ENCODE results near the gene NCOR2.

NCOR2 gene

DNA sequence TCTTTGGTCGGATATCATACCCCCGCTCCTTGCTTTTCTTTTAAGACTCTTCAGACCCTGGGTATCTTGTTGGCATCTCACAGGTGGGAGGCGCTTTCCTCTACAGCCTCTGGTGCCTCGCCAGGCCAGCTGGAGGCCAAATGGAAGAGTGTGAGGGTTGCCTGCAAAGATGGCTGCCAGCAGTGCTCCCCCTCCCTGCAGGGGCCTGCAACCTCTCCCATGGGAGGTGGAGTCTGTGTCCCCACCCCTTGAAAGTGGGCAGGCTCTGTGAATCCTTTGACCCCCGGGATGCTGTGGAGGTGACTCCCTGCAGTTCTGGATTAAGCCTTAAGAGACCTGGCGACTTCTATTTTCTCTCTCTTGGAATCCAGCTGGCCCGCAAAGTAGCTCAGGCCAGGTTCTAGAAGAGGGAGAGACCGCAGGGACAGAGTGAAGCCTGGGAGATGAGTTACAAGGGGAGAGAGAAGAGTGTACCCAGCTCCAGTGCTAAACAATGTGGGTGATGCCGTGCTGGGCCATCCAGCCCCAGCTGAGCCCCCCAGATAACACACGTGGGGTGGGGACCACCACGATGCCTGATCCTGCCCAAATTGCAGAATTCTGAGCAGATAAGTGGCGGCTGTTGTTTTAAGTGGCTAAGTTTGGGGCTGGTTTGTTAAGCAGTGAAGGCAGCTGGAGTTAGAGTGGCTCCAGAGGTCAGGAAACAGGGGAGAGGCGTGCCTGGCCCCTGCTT is 37.9 kb upstream of the NCOR2 start:
- H3K27ac ChIP-seq: peak overlapping the region in 1 of 11 experiments; percentile 23; a peak in 1 of 22 replicates
- no peaks in the 10 kb centered on the region for H3K36me3 ChIP-seq
- H4K20me1 ChIP-seq: peaks cover 0 to 10% (median 0%) of the 10 kb centered on the region in 11 experiments; a peak in 5 of 22 replicates
- H3K27me3 ChIP-seq: peaks cover 0 to 13% (median 0%) of the 10 kb centered on the region in 11 experiments; a peak in 5 of 22 replicates
- H3K9ac ChIP-seq: peak overlapping the region in 4 of 11 experiments; percentile 3 to 39 (median 29); a peak in 5 of 22 replicates
- H3K4me2 ChIP-seq: peak overlapping the region in 10 of 11 experiments; percentile 3 to 71 (median 55); a peak in 19 of 22 replicates
- H3K4me1 ChIP-seq: peaks cover 45 to 70% (median 63%) of the 10 kb centered on the region in 10 experiments
- no peak overlapping the region for H3K4me3 ChIP-seq
- no peaks in the 10 kb centered on the region for H3K9me3 ChIP-seq (replicated peaks in 1 of 11)
- no peak for TF ChIP-seq Cebpa-rat (IDR thresholded peaks at IDR 0.05)

DNA sequence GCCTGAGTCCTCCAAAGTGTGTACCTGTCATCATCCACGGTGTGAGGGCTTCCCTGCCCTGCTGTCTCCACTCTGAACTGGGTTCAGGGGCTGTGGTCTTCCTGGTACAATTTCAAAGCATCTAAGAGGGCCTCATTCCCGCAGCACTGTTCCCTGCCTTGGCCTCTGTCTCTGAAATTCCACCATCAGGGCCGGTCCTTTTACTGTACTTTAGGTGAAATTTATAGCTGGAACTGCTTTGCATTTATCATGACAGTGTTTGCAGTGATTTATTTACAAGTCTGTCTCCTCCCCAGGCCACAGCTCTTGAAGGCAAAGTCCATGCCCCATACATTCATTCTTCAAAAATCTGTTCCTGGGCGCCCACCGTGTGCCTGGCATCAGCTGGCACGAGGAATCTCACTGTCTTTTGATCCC is 36.9 kb upstream of the NCOR2 start:
- peak overlapping the region in 1 of 11 experiments; percentile 18; a peak in 1 of 22 replicates for H3K9ac ChIP-seq
- H3K27me3 ChIP-seq: peaks cover 0 to 3% (median 0%) of the 10 kb centered on the region in 11 experiments; a peak in 1 of 22 replicates
- no peak for TF ChIP-seq Cebpa-rat (IDR thresholded peaks at IDR 0.05)
- no peak overlapping the region for H3K27ac ChIP-seq
- H3K36me3 ChIP-seq: no peaks in the 10 kb centered on the region
- H3K9me3 ChIP-seq (replicated peaks in 1 of 11): peaks cover 0 to 9% (median 8%) of the 10 kb centered on the region in 11 experiments; a peak in 13 of 22 replicates
- no peak overlapping the region; a peak in 2 of 22 replicates for H3K4me2 ChIP-seq
- peaks cover 35 to 60% (median 53%) of the 10 kb centered on the region in 10 experiments for H3K4me1 ChIP-seq
- H3K4me3 ChIP-seq: no peak overlapping the region
- peaks cover 0 to 8% (median 0%) of the 10 kb centered on the region in 11 experiments; a peak in 5 of 22 replicates for H4K20me1 ChIP-seq

DNA sequence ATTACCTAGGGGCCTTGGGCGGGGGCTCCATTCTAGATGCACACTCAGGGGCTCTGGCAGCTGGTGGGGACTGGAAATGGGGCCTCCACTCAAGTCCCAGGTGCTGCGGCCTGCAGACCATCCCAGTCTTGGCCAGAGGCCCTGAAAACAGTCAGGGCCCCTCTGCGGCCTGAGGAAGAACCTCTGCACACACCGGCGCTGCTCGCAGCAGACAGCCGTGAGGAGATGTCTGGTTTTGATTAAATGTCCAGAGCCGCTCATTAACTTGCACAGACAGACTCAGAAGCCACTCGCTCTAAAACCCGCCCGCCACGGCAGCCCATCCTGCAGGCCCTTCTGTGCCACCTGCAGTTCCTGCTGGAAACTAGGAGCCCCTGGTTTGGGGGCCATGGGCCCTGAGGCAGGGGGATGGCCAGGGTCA is 36.4 kb upstream of the NCOR2 start:
- H3K4me1 ChIP-seq: peaks cover 30 to 55% (median 49%) of the 10 kb centered on the region in 10 experiments
- peaks cover 0 to 14% (median 9%) of the 10 kb centered on the region in 11 experiments; a peak in 14 of 22 replicates for H3K9me3 ChIP-seq (replicated peaks in 1 of 11)
- H3K9ac ChIP-seq: peak overlapping the region in 1 of 11 experiments; percentile 18; a peak in 1 of 22 replicates
- peaks cover 0 to 4% (median 0%) of the 10 kb centered on the region in 11 experiments; a peak in 3 of 22 replicates for H4K20me1 ChIP-seq
- no peaks in the 10 kb centered on the region for H3K27me3 ChIP-seq
- no peak overlapping the region for H3K4me3 ChIP-seq
- no peak overlapping the region for H3K27ac ChIP-seq
- H3K4me2 ChIP-seq: peak overlapping the region; percentile 5 to 75 (median 53); a peak in 16 of 22 replicates
- TF ChIP-seq Cebpa-rat (IDR thresholded peaks at IDR 0.05): no peak
- no peaks in the 10 kb centered on the region for H3K36me3 ChIP-seq

DNA sequence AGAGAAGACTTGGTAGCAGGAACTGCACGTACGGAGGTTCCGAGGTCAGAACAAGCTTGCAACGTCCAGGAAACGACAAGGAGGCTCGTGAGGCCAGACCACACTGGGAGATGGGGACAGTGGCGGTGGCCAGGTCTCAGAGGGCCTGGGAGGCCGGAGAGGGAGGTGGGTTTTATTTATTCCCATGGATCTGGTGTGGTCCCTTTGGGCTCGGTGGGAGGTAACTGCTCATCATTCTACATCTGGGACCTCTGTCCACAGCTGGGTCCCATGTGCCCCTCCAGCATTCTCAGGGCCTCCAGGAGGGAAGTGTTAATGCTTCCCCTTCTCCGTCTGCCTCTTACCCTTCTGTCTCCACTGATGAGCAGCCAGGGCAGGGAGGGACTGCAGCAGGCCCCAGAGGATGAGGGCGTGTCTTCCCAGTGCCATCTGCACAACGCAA is 35.7 kb upstream of the NCOR2 start:
- no peak for TF ChIP-seq Cebpa-rat (IDR thresholded peaks at IDR 0.05)
- Histone ChIP-seq H4K20me1 (no peaks in the 10 kb centered on the region; a peak in 1 of 22 replicates), H3K27me3 (no peaks in the 10 kb centered on the region), H3K4me2 (peak overlapping the region; percentile 5 to 75 (median 53); a peak in 21 of 22 replicates), H3K4me1 (peaks cover 23 to 48% (median 41%) of the 10 kb centered on the region in 10 experiments), H3K9ac (no peak overlapping the region; a peak in 1 of 22 replicates), H3K27ac (no peak overlapping the region), H3K36me3 (no peaks in the 10 kb centered on the region), H3K4me3 (no peak overlapping the region), H3K9me3 (replicated peaks in 1 of 11) (peaks cover 0 to 16% (median 9%) of the 10 kb centered on the region in 11 experiments; a peak in 15 of 22 replicates)

DNA sequence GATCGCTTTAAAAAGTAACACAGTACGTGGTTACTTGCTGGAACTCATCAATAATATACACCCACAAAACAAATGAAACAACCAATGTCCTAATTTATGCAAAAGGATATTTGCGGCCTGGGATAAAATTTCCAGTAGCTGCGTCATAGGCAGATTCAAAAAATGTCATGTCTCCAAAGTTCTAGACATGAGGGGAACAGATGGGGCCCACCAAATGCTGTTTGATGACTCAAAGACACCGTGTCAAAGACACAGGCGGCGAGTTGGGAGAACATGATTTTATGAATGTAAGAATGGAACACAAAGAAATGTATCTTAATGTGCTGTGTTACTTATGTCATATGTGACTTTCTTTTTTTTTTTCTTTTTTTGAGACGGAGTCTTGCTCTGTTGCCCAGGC is 34.3 kb upstream of the NCOR2 start:
- Histone ChIP-seq H4K20me1 (no peaks in the 10 kb centered on the region; a peak in 1 of 22 replicates), H3K27me3 (no peaks in the 10 kb centered on the region), H3K4me2 (no peak overlapping the region), H3K4me1 (peaks cover 21 to 37% (median 33%) of the 10 kb centered on the region in 10 experiments), H3K9me3 (replicated peaks in 1 of 11) (peaks cover 0 to 16% (median 9%) of the 10 kb centered on the region in 11 experiments; a peak in 15 of 22 replicates), H3K36me3 (no peaks in the 10 kb centered on the region), H3K9ac (no peak overlapping the region), H3K4me3 (no peak overlapping the region), H3K27ac (no peak overlapping the region)
- no peak for TF ChIP-seq Cebpa-rat (IDR thresholded peaks at IDR 0.05)

DNA sequence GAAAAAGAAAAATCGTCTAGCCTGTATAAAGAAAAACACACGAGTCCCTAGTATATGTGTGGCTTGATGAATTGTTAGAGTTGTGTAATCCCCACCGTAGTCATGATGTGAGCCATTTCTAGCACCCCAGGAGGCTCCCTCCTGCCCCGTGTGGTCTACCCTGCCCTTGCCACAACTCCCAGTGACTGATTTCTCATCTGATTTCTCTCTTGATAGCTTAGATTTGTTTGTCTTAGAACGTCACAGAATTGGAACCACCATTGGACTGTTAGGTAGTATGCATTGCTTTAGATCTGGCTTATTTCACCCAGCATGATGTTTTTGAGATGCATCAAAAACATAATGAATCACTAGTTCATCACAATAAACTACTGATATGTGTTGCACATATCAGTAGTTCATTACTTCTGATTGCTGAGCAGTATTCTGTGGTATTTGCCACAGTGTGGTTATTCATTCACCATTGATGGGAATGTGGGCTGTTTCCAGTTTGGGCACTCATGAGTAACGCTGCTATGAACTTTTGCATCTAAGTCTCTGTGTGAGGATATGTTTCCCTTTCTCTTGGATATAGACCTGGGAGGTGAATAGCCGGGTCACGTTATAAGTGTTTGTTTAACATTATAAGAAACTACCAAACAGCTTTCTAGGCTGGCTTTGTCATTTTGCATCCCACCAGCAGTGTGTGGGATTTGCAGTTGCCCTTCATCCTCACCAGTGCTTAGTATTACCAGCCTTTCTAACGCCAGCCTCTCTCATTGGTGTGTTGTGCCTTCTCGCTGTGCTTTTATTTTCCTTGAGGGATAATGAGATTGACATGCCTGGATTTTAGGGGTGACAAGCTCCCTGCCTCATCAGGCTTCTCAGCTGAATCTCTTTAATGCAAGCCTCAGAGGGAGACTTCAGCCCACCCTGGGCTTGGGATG is 31.9 kb upstream of the NCOR2 start:
- H4K20me1 ChIP-seq: no peaks in the 10 kb centered on the region
- peaks cover 14 to 26% (median 22%) of the 10 kb centered on the region in 10 experiments for H3K4me1 ChIP-seq
- H3K4me3 ChIP-seq: no peak overlapping the region
- H3K36me3 ChIP-seq: no peaks in the 10 kb centered on the region
- H3K9me3 ChIP-seq (replicated peaks in 1 of 11): peaks cover 0 to 16% (median 9%) of the 10 kb centered on the region in 11 experiments; a peak in 15 of 22 replicates
- peaks cover 0 to 6% (median under 1%) of the 10 kb centered on the region in 11 experiments; a peak in 5 of 22 replicates for H3K27me3 ChIP-seq
- H3K27ac ChIP-seq: no peak overlapping the region
- H3K4me2 ChIP-seq: no peak overlapping the region
- peak in 1 of 11 experiments; percentile 29; a peak in 1 of 22 replicates for TF ChIP-seq Cebpa-rat (IDR thresholded peaks at IDR 0.05)
- H3K9ac ChIP-seq: no peak overlapping the region

DNA sequence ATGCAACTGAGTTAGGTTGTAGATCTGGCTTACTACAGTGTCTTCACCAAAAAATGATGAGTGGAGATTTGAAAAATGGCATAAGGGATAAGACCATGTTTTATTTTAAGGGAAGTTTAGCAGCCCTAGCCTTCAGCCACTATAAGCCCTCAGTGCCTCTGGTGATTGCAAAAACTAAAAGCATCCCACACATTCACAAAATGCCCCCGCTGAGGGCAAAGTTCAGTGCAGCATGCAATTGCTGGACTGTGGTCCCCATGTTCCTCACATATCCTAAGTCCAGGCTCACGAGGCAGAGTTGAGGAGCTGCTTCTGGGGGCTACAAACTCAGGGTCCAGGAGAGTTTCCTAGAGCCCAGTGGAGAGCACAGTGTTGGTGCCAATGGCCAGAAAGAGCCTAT is 29.6 kb upstream of the NCOR2 start:
- Histone ChIP-seq H3K27me3 (peaks cover 0 to 25% (median 11%) of the 10 kb centered on the region in 11 experiments; a peak in 13 of 22 replicates), H4K20me1 (peaks cover 0 to 4% (median 0%) of the 10 kb centered on the region in 11 experiments; a peak in 1 of 22 replicates), H3K9me3 (replicated peaks in 1 of 11) (peaks cover 0 to 16% (median 9%) of the 10 kb centered on the region in 11 experiments; a peak in 15 of 22 replicates), H3K36me3 (no peaks in the 10 kb centered on the region), H3K4me3 (no peak overlapping the region), H3K4me1 (peaks cover 26 to 31% (median 30%) of the 10 kb centered on the region in 10 experiments), H3K9ac (no peak overlapping the region), H3K4me2 (no peak overlapping the region), H3K27ac (no peak overlapping the region)
- TF ChIP-seq Cebpa-rat (IDR thresholded peaks at IDR 0.05): no peak

DNA sequence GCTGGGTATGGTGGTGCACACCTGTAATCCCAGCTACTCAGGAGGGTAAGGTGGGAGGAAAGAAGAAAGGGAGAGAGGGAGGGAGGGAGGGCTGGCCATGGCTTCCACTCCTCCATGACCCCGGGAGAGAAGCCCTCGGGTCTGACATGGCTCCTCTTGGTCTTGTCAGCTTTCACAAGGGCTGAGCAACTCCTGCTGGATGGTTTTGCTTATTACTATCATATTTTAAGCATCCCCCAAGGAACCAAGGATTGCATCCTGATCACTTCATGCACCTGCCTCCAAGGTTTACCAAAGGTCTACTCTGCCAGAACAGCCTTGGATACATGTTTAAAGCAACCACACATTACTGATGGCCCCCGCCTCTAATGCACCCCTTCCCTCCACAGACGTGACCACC is 28.0 kb upstream of the NCOR2 start:
- H4K20me1 ChIP-seq: peaks cover 0 to 4% (median 0%) of the 10 kb centered on the region in 11 experiments; a peak in 1 of 22 replicates
- peaks cover 32 to 45% (median 37%) of the 10 kb centered on the region in 10 experiments for H3K4me1 ChIP-seq
- peaks cover 0 to 27% (median 11%) of the 10 kb centered on the region in 11 experiments; a peak in 13 of 22 replicates for H3K27me3 ChIP-seq
- TF ChIP-seq Cebpa-rat (IDR thresholded peaks at IDR 0.05): no peak
- no peaks in the 10 kb centered on the region for H3K36me3 ChIP-seq
- H3K9ac ChIP-seq: no peak overlapping the region
- no peak overlapping the region for H3K27ac ChIP-seq
- H3K9me3 ChIP-seq (replicated peaks in 1 of 11): peaks cover 0 to 21% (median 14%) of the 10 kb centered on the region in 11 experiments; a peak in 18 of 22 replicates
- H3K4me2 ChIP-seq: no peak overlapping the region
- no peak overlapping the region for H3K4me3 ChIP-seq
